Endothelial cell of umbilical vein (primary cell): Measurements from ENCODE around the gene NR1H3.

Experiments used
- GATA2 ChIP-seq: IDR thresholded peaks from 2 replicates; pipeline ENCODE4 v1.7.0; 2011; ENCODE audit warnings: low read depth, mild to moderate bottlenecking, moderate library complexity, mixed read lengths, low read length; ENCODE audit not compliant: insufficient read length, insufficient read depth
- POLR2A ChIP-seq: IDR thresholded peaks from 2 replicates; pipeline ENCODE4 v1.6.1; 2012; ENCODE audit warnings: low read depth, mild to moderate bottlenecking, control low read depth, low read length
- TF ChIP-seq, protein P1 (sequence below), 2 donors: IDR thresholded peaks; 1 replicate in 1 of 2; 2 replicates in 1 of 2; pipeline ENCODE4 v1.5.1; 2011; ENCODE audit warnings: low read length in 2 of 2, mild to moderate bottlenecking in 2 of 2, moderate library complexity in 2 of 2, control low read depth in 1 of 2, inconsistent platforms in 1 of 2, low read depth in 1 of 2; ENCODE audit not compliant: insufficient read depth in 1 of 2; ENCODE audit errors: extremely low read depth in 1 of 2

DNA sequence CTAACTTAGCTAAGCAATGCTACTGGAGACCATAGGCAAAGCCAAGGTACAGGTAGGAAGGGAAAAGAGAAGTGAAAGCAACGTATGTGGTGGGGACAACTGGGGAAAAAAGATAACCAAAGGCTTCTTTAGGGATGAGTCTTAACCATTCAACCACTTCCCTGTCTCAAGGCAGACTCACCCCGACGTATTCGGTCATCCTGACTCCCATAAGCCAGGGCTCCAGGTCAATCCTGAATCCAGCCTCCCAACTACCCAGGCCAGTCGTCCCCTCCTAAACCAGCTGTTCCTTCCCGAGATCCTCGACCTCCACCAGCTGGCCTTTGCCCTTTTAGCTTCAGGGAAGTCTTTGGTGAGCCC lies 9.5 kb upstream of the NR1H3 start:
- TF ChIP-seq POLR2A = no peak
- TF ChIP-seq GATA2 = no peak
- TF ChIP-seq, protein P1, sequence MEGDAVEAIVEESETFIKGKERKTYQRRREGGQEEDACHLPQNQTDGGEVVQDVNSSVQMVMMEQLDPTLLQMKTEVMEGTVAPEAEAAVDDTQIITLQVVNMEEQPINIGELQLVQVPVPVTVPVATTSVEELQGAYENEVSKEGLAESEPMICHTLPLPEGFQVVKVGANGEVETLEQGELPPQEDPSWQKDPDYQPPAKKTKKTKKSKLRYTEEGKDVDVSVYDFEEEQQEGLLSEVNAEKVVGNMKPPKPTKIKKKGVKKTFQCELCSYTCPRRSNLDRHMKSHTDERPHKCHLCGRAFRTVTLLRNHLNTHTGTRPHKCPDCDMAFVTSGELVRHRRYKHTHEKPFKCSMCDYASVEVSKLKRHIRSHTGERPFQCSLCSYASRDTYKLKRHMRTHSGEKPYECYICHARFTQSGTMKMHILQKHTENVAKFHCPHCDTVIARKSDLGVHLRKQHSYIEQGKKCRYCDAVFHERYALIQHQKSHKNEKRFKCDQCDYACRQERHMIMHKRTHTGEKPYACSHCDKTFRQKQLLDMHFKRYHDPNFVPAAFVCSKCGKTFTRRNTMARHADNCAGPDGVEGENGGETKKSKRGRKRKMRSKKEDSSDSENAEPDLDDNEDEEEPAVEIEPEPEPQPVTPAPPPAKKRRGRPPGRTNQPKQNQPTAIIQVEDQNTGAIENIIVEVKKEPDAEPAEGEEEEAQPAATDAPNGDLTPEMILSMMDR (IDR thresholded peaks at IDR 0.05; ENCODE audit: extremely low read depth in 1 of 2, insufficient read depth in 1 of 2, low read depth in 1 of 2, low read length in 2 of 2) = no peak
